Activated B cell treated with CpG ODN at 0.5 μM for 24 hours (primary cell): ENCODE data around the gene FBRS. TPM values are rescaled to one million over a fixed set of nuclear protein-coding genes. Genes with fewer than 3 reads are reported as not detected.
"Not testable (repeated sequence)": the region's sequence is repeated elsewhere in the genome, so short reads cannot be mapped to it uniquely, and the experiment has no call there.

ENCODE experiments used
- ATAC-seq: fragments of 200-7000 bp; cut with Tn5 transposase; one replicate; pipeline ENCODE4 v1.10.0; 2021; ENCODE audit warnings: low read depth, mild to moderate bottlenecking, moderate library complexity
- CTCF ChIA-PET: fragments of 350-600 bp; sonication (Branson Sonifier 250); formaldehyde crosslinking; loops from one replicate; lab custom pipeline; 2021; ENCODE audit warnings: antibody characterized with exemption; lab: Charles Lee
- POLR2A ChIA-PET: fragments of 350-600 bp; sonication (Branson Sonifier 250); formaldehyde crosslinking; loops from one replicate; lab custom pipeline; 2021; ENCODE audit warnings: antibody characterized with exemption; lab: Charles Lee
- DNase-seq: peaks from one replicate; pipeline ENCODE4 v3.0.0; 2022
- H3K27ac Mint-ChIP-seq: one replicate; pipeline ENCODE4 v1.8.0; 2020; ENCODE audit warnings: mixed read lengths
- H3K27me3 Mint-ChIP-seq: one replicate; pipeline ENCODE4 v1.8.0; 2021; ENCODE audit warnings: mixed read lengths
- H3K36me3 Mint-ChIP-seq: one replicate; pipeline ENCODE4 v1.8.0; 2021; ENCODE audit warnings: low read depth, mixed read lengths
- H3K4me1 Mint-ChIP-seq: one replicate; pipeline ENCODE4 v1.8.0; 2021; ENCODE audit warnings: mixed read lengths
- H3K4me3 Mint-ChIP-seq: one replicate; pipeline ENCODE4 v1.8.0; 2020; ENCODE audit warnings: mild to moderate bottlenecking, mixed read lengths
- H3K9me3 Mint-ChIP-seq: one replicate; pipeline ENCODE4 v1.8.0; 2020; ENCODE audit warnings: mixed read lengths
- CTCF ChIP-seq: fragments of 200-600 bp; IDR thresholded peaks from one replicate; pipeline ENCODE4 v1.8.0; 2022; ENCODE audit warnings: antibody characterized with exemption, mild to moderate bottlenecking
- intact Hi-C: fragments of 100-400 bp; cut with micrococcal nuclease; formaldehyde crosslinking; loops from one replicate; pipeline ENCODE4 v1.15.1; 2024
- total RNA-seq: library from RNA; stranded (reverse); gene quantifications from 2 replicates; pipeline ENCODE4 v1.2.3, GENCODE V29; 2022

Gene FBRS
- total RNA-seq, 1 donor from 2014 or later: 204 TPM

GRCh38 chr16:30633526-30633925 lies 24.7 kb upstream of the FBRS start:
- no peaks in the 10 kb centered on the region for H3K27me3 Mint-ChIP-seq
- CTCF ChIA-PET: interaction anchor here (0.6 to 1.0 kb wide), 3 partner anchors 17 to 297 kb away, joined by 3 read pairs; partner anchors contain the start of genes DCTPP1 and PRR14

GRCh38 chr16:30636599-30636998 lies 21.6 kb upstream of the FBRS start:
- peaks cover 21% of the 10 kb centered on the region for H3K4me1 Mint-ChIP-seq
- ATAC-seq (no peak), DNase-seq (no peak)
- ChIA-PET POLR2A (interaction anchor here (0.6 to 6.1 kb wide), 6 partner anchors 23 to 265 kb away, joined by 3 to 65 read pairs (median 5); partner anchors contain the start of genes FBRS and ZNF688), CTCF (interaction anchor here (0.7 kb wide), 1 partner anchor 1519 kb away, joined by 3 read pairs; no protein-coding TSS in a partner anchor)
- no peak overlapping the region for H3K27ac Mint-ChIP-seq
- H3K4me3 Mint-ChIP-seq: no peak overlapping the region
- no peak for TF ChIP-seq CTCF
- no peaks in the 10 kb centered on the region for H3K9me3 Mint-ChIP-seq
- H3K36me3 Mint-ChIP-seq: peaks cover 5% of the 10 kb centered on the region
- H3K27me3 Mint-ChIP-seq: no peaks in the 10 kb centered on the region
- intact Hi-C loops: no loop called here

More at GRCh38 chr16:30633526-30633925, 24.7 kb upstream of the FBRS start:
- no peak for ATAC-seq
- Mint-ChIP-seq H3K36me3 (peaks cover 5% of the 10 kb centered on the region), H3K9me3 (no peaks in the 10 kb centered on the region), H3K4me3 (peak overlapping the region; percentile 95), H3K27ac (peak overlapping the region; percentile 97), H3K4me1 (peaks cover 25% of the 10 kb centered on the region)
- intact Hi-C loops: no loop called here
- POLR2A ChIA-PET: interaction anchor here (0.6 to 6.1 kb wide), 27 partner anchors 15 to 569 kb away, joined by 3 to 65 read pairs (median 6); partner anchors contain the start of genes ALDOA, CORO1A, DCTPP1 and FBRS
- DNase-seq: no peak
- TF ChIP-seq CTCF: no peak

GRCh38 chr16:30637139-30637538 lies 21.1 kb upstream of the FBRS start:
- H3K27ac Mint-ChIP-seq, DNase-seq, ATAC-seq, H3K9me3 Mint-ChIP-seq, intact Hi-C loops, H3K27me3 Mint-ChIP-seq, H3K4me3 Mint-ChIP-seq, H3K36me3 Mint-ChIP-seq: not testable (repeated sequence)
- peaks cover 21% of the 10 kb centered on the region for H3K4me1 Mint-ChIP-seq
- POLR2A ChIA-PET: interaction anchor here (0.6 to 6.1 kb wide), 7 partner anchors 22 to 266 kb away, joined by 3 to 65 read pairs (median 5); partner anchors contain the start of genes FBRS and ZNF688
- CTCF ChIA-PET: interaction anchor here (0.6 to 1.1 kb wide), 3 partner anchors 55 to 1520 kb away, joined by 3 to 4 read pairs (median 3); no protein-coding TSS in a partner anchor

GRCh38 chr16:30637944-30638343 lies 20.3 kb upstream of the FBRS start:
- H3K4me3 Mint-ChIP-seq: no peak overlapping the region
- ChIA-PET POLR2A (interaction anchor here (0.6 to 6.1 kb wide), 4 partner anchors 21 to 208 kb away, joined by 3 to 65 read pairs (median 4); partner anchors contain the start of genes DCTPP1, FBRS and ZNF688), CTCF (interaction anchor here (0.6 to 1.1 kb wide), 2 partner anchors 56 to 111 kb away, joined by 3 to 4 read pairs; no protein-coding TSS in a partner anchor)
- no peak for TF ChIP-seq CTCF
- ATAC-seq (no peak), DNase-seq (no peak)
- intact Hi-C loops: no loop called here
- peaks cover 21% of the 10 kb centered on the region for H3K4me1 Mint-ChIP-seq
- H3K36me3 Mint-ChIP-seq: peaks cover 5% of the 10 kb centered on the region
- H3K27ac Mint-ChIP-seq: no peak overlapping the region
- no peaks in the 10 kb centered on the region for H3K27me3 Mint-ChIP-seq
- H3K9me3 Mint-ChIP-seq: no peaks in the 10 kb centered on the region

- ATAC-seq (no peak), DNase-seq (no peak)
- ChIA-PET CTCF (no interaction called here), POLR2A (interaction anchor here (0.5 to 0.6 kb wide), 2 partner anchors 32 to 101 kb away, joined by 3 to 4 read pairs; no protein-coding TSS in a partner anchor)
- Mint-ChIP-seq H3K4me3 (no peak overlapping the region), H3K27me3 (no peaks in the 10 kb centered on the region), H3K9me3 (no peaks in the 10 kb centered on the region), H3K4me1 (peaks cover 2% of the 10 kb centered on the region), H3K27ac (no peak overlapping the region), H3K36me3 (no peaks in the 10 kb centered on the region)
- intact Hi-C loops: no loop called here
- TF ChIP-seq CTCF: no peak
Measured at GRCh38 chr16:30641378-30641982, 16.8 kb upstream of the FBRS start.
